HG03571 (cell line): ENCODE measurements around the gene PARM1.
"Not testable (repeated sequence)": the region's sequence is repeated elsewhere in the genome, so short reads cannot be mapped to it uniquely, and the experiment has no call there.

Experiments used
- ATAC-seq: cut with Tn5 transposase; IDR thresholded peaks from one replicate; pipeline ENCODE4 v1.9.1; 2021; ENCODE audit not compliant: unreplicated experiment

Gene PARM1

GRCh38 chr4:74982546-74983252 lies 49.8 kb downstream of the PARM1 start:
- ATAC-seq: no peak

DNA sequence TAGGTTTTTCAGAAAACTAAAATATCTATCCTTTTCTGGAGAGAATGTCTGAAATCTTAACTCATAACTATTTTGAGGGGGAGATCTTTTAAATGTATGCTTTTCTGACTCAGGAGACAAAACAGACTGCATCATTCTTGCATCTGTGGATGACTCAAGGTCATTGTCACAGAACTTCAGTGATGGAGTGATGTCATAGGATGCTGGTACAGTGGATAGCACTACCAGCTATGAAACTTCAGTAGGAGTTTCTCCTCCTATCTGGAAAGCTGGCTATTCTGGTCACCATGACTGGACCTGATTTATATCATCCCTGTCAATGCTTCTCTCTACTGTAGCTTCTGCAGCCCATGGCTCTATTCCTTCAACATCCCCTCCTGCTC lies 50.3 kb downstream of the PARM1 start:
- no peak for ATAC-seq

GRCh38 chr4:74990276-74990875 lies 57.5 kb downstream of the PARM1 start:
- no peak for ATAC-seq

DNA sequence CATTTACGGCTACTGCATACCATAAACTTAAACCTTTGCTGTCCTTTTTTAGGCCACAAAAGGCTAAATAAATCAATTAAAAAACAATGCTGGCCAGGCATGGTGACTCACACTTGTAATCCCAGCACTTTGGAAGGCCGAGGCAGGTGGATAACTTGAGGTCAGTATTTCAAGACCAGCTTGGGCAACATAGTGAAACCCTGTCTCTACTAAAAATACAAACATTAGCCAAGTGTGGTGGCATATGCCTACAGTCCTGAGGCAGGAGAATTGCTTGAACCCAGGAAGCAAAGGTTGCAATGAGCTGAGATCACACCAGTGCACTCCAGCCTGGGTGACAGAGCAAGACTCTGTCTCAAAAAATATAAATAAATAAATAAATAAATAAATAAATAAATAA lies 61.5 kb downstream of the PARM1 start:
- not testable (repeated sequence) for ATAC-seq

GRCh38 chr4:74996996-74997395 lies 64.1 kb downstream of the PARM1 start:
- ATAC-seq: no peak

GRCh38 chr4:74997948-74998729 lies 65.2 kb downstream of the PARM1 start:
- no peak for ATAC-seq

- no peak for ATAC-seq
Observed at GRCh38 chr4:74999714-75000309, 66.9 kb downstream of the PARM1 start.

GRCh38 chr4:75001871-75002270 lies 69.0 kb downstream of the PARM1 start:
- ATAC-seq: no peak

DNA sequence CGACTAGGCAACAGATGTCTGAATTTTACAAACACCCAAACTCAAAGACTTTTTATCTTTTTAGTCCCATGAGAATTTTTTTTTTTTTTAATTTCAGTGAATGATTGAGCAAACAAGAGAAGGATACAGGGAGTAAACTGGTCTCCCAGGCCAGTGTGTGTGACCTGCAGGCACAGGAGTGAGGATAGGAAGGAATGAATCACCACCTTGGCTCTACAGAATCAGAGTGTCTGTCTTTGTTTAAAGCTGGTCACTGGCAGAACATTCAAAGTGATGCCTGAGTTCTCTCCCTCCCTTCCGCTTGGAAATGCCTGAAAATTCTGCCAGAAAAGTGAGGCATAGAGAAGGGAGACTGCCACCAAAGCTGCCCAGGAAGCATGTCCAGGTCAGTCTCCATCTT lies 69.5 kb downstream of the PARM1 start:
- no peak for ATAC-seq

- no peak for ATAC-seq
Observed at GRCh38 chr4:75003979-75004378, 71.1 kb downstream of the PARM1 start.

- peak; percentile 84 for ATAC-seq
Observed at GRCh38 chr4:75004755-75005668, 72.1 kb downstream of the PARM1 start.

DNA sequence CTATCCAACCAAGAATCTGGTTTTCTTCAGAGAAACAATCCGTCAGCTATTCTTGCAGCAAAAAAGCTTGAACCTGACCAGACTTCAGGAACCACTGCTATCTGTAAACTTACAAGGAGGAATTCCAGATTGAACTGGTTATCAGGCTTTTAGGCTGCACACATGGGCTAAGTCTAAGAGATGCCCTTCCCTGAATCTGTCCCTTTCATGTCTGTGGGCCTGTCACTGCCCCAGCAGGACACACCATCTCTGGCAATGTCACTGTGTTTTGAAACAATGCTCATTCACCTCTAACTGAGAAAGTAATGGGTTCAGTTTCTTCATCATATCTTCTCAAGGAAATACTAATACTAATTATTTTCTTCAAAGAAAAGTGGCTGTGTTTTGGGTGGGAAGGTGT lies 72.8 kb downstream of the PARM1 start:
- ATAC-seq: no peak

- ATAC-seq: no peak
Observed at GRCh38 chr4:75007891-75008290, 75.0 kb downstream of the PARM1 start.

DNA sequence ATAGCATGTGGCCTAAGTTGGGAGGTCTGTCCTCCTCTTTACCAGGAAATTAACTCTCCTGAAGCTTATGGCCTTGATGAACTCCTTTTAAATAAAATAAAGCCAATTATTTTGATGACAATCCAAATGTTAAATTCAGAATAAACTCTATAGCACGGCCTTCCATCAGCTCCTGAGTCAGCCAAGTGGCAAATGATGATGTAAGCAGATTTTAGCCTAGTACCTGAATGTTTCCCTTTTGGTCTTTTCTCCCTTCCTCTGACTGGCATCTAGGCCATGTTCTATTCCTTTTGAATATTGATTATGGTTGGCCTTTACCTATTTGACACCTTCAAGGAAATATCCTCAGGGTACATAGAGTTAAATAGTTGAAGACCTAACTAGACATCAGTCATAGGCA lies 76.2 kb downstream of the PARM1 start:
- ATAC-seq: no peak

- ATAC-seq: no peak
Observed at GRCh38 chr4:75011131-75011795, 78.3 kb downstream of the PARM1 start.

- ATAC-seq: no peak
Observed at GRCh38 chr4:75015627-75016026, 82.7 kb downstream of the PARM1 start.

DNA sequence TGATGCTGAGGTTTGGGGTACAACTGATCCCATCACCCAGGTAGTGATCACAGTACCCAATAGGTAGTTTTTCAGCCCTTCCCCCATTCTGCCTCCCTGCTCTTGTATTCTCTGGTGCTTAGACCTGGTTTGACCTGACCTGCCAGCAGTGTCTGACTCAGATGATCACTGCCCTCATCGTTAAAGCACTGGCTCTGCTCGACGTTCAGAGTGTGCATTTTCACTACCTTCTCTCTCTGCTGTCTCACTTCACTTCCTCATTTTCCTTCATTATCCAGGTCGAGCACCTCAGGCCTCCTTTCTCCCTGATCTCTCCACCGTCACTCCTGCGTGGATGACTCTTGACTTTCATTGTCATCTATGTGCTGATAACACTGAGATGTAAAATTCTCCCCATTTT lies 83.6 kb downstream of the PARM1 start:
- no peak for ATAC-seq

DNA sequence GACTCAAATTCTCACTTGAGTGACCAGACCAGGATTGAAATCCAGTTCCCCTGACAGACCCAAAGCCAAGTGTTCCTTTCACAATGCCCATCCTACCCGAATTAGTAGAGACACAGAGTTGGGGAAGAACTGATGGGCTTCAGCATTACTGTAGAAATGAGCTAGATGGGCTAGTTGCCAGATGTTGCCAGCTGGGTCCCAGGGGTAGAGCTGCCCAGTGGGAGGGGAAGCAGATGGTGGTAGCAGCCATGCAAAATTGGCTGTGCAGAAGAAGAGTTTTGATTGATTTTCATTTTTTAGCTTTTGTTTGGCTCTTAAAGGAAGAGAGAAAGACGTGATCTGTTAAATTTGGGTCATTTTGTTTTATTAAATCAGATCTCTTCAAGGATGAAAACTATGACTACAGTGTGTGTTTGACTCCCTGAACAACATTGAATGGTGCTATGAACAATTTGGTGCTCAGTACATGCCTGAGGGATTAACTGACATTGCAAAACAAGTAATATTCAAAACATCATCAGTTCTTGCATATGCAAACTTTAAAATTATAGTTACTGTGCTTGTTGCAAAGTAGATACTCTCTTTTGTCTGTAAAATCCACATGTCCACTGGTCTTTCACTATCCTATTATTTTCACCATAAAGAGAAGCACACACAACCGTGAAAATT lies 86.0 kb downstream of the PARM1 start:
- ATAC-seq: no peak

- no peak for ATAC-seq
Observed at GRCh38 chr4:75025431-75025830, 92.5 kb downstream of the PARM1 start.
